NCI-H345 treated with DMSO at 0.1 percent for 48 hours (cell line): ENCODE data around the gene COL17A1.
A peak's percentile ranks its signal among the peaks of the same experiment; 100 is the strongest.

ENCODE experiments used
- DNase-seq: peaks from one replicate; lab custom pipeline; 2025; ENCODE audit not compliant: unreplicated experiment; lab: John Stamatoyannopoulos, UW

COL17A1 gene

GRCh38 chr10:104034401-104035193 lies 51.1 kb downstream of the COL17A1 start:
- no peak for DNase-seq

GRCh38 chr10:104033966-104034365 lies 51.7 kb downstream of the COL17A1 start:
- DNase-seq: no peak

GRCh38 chr10:104033401-104033930 lies 52.2 kb downstream of the COL17A1 start:
- no peak for DNase-seq

- peak; percentile 15 for DNase-seq
These were observed 53.4 kb downstream of the COL17A1 start for GRCh38 chr10:104032144-104032775.

- no peak for DNase-seq
These were observed 54.0 kb downstream of the COL17A1 start for GRCh38 chr10:104031631-104032030.

- no peak for DNase-seq
These were observed 56.2 kb downstream of the COL17A1 start for GRCh38 chr10:104029521-104029860.

- no peak for DNase-seq
These were observed 56.7 kb downstream of the COL17A1 start for GRCh38 chr10:104028823-104029520.

GRCh38 chr10:104028146-104028545 lies 57.5 kb downstream of the COL17A1 start:
- DNase-seq: no peak

GRCh38 chr10:104026762-104027161 lies 58.9 kb downstream of the COL17A1 start:
- no peak for DNase-seq

- DNase-seq: no peak
These were observed 60.2 kb downstream of the COL17A1 start for GRCh38 chr10:104025524-104025923.

- DNase-seq: no peak
These were observed 63.7 kb downstream of the COL17A1 start for GRCh38 chr10:104022026-104022425.

GRCh38 chr10:104021246-104021645 lies 64.4 kb downstream of the COL17A1 start:
- DNase-seq: no peak

- DNase-seq: no peak
These were observed 65.7 kb downstream of the COL17A1 start for GRCh38 chr10:104020020-104020419.

GRCh38 chr10:104018471-104018870 lies 67.2 kb downstream of the COL17A1 start:
- DNase-seq: no peak

GRCh38 chr10:104016661-104017060 lies 69.0 kb downstream of the COL17A1 start:
- no peak for DNase-seq

- DNase-seq: no peak
These were observed 71.5 kb downstream of the COL17A1 start for GRCh38 chr10:104014176-104014575.

- no peak for DNase-seq
These were observed 72.2 kb downstream of the COL17A1 start for GRCh38 chr10:104013489-104013888.

- no peak for DNase-seq
These were observed 73.8 kb downstream of the COL17A1 start for GRCh38 chr10:104011904-104012303.

- DNase-seq: no peak
These were observed 80.4 kb downstream of the COL17A1 start for GRCh38 chr10:104005172-104005863.

- DNase-seq: no peak
These were observed 82.8 kb downstream of the COL17A1 start for GRCh38 chr10:104002911-104003310.

GRCh38 chr10:103998805-103999204 lies 86.9 kb downstream of the COL17A1 start:
- no peak for DNase-seq
